ENCODE measurements around the gene HNRNPUL1.

HNRNPUL1 gene

GRCh38 chr19:41310033-41310831 is 46.1 kb downstream of the HNRNPUL1 start, which contains the start of gene CCDC97:
Gene CCDC97, plus strand, starts transcription at chr19:41310172. Its CDS starts 139 bp downstream, at chr19:41310311.
- Histone ChIP-seq H3K36me3 (replicated peaks in 1 of 2; ENCODE audit: control insufficient read depth in 2 of 2, insufficient read depth in 2 of 2, low read length in 2 of 2) (peaks cover 23 to 64% of the 10 kb centered on the region in 2 donors), H3K14ac (ENCODE audit: low read length) (no peak within 1 kb of the TSS), H2BK15ac (ENCODE audit: low read length) (no peak within 1 kb of the TSS), H3K9ac (ENCODE audit: low read depth, low read length, poor library complexity) (peak within 1 kb of the TSS; percentile 79), H4K91ac (ENCODE audit: low read depth, low read length, poor library complexity) (no peak within 1 kb of the TSS), H3K9me3 (replicated peaks in 1 of 2; ENCODE audit: control insufficient read depth in 2 of 2, insufficient read depth in 1 of 2, low read depth in 1 of 2, low read length in 2 of 2) (no peaks in the 10 kb centered on the region), H3K23ac (ENCODE audit: low read depth, low read length, poor library complexity) (peak within 1 kb of the TSS; percentile 81), H2BK120ac (ENCODE audit: low read depth, low read length) (no peak within 1 kb of the TSS), H3K27me3 (ENCODE audit: control insufficient read depth in 3 of 3, insufficient read depth in 3 of 3, low read depth in 1 of 3, low read length in 3 of 3) (no peaks in the 10 kb centered on the region), H2AK5ac (ENCODE audit: low read depth, low read length) (no peak within 1 kb of the TSS), H3K4me3 (ENCODE audit: low read length in 2 of 2) (peak within 1 kb of the TSS; percentile 54 to 82), H4K8ac (ENCODE audit: low read depth, low read length) (no peak within 1 kb of the TSS), H2BK5ac (ENCODE audit: low read length) (peak within 1 kb of the TSS; percentile 77), H3K18ac (ENCODE audit: low read length) (peak within 1 kb of the TSS; percentile 95), H3K27ac (replicated peaks; ENCODE audit: low read length) (peak within 1 kb of the TSS; percentile 87), H3K79me1 (ENCODE audit: low read depth, low read length) (peaks cover 2% of the 10 kb centered on the region), H3K4me2 (ENCODE audit: insufficient read depth, low read length, poor library complexity, severe bottlenecking) (peak within 1 kb of the TSS; percentile 60), H2AFZ (ENCODE audit: low read length) (peak within 1 kb of the TSS; percentile 93), H3K4me1 (ENCODE audit: control insufficient read depth in 2 of 2, insufficient read depth in 1 of 2, low read depth in 1 of 2, low read length in 2 of 2) (peaks cover 0 to 8% of the 10 kb centered on the region in 2 donors), H3K4ac (ENCODE audit: low read length) (no peak within 1 kb of the TSS), H2BK12ac (ENCODE audit: low read length) (no peak within 1 kb of the TSS)
- DNase-seq (ENCODE audit: low spot score) = peak; percentile 91
- no CpG with 5 or more reads among the region's 47 CpGs for WGBS, 2 donors (ENCODE audit: extremely low coverage in 2 of 2, insufficient read length in 2 of 2, insufficient replicate concordance in 1 of 2)

- H2BK120ac ChIP-seq (ENCODE audit: low read depth, low read length) = no peak overlapping the region
- no peak overlapping the region for H3K4ac ChIP-seq (ENCODE audit: low read length)
- peaks cover 16 to 64% of the 10 kb centered on the region in 2 donors for H3K36me3 ChIP-seq (replicated peaks in 1 of 2; ENCODE audit: control insufficient read depth in 2 of 2, insufficient read depth in 2 of 2, low read length in 2 of 2)
- no peak overlapping the region for H4K8ac ChIP-seq (ENCODE audit: low read depth, low read length)
- no peak overlapping the region for H4K91ac ChIP-seq (ENCODE audit: low read depth, low read length, poor library complexity)
- H2BK5ac ChIP-seq (ENCODE audit: low read length) = no peak overlapping the region
- H3K27ac ChIP-seq (replicated peaks; ENCODE audit: low read length) = no peak overlapping the region
- H3K9ac ChIP-seq (ENCODE audit: low read depth, low read length, poor library complexity) = no peak overlapping the region
- H3K9me3 ChIP-seq (replicated peaks in 1 of 2; ENCODE audit: control insufficient read depth in 2 of 2, insufficient read depth in 1 of 2, low read depth in 1 of 2, low read length in 2 of 2) = no peaks in the 10 kb centered on the region
- H3K4me1 ChIP-seq (ENCODE audit: control insufficient read depth in 2 of 2, insufficient read depth in 1 of 2, low read depth in 1 of 2, low read length in 2 of 2) = peaks cover 0 to 8% of the 10 kb centered on the region in 2 donors
- no peak for DNase-seq (ENCODE audit: low spot score)
- no peak overlapping the region for H3K18ac ChIP-seq (ENCODE audit: low read length)
- H3K4me3 ChIP-seq (ENCODE audit: low read length in 2 of 2) = peak overlapping the region in 1 of 2 donors; percentile 54
- no peak overlapping the region for H2BK15ac ChIP-seq (ENCODE audit: low read length)
- no peak overlapping the region for H2AK5ac ChIP-seq (ENCODE audit: low read depth, low read length)
- H2AFZ ChIP-seq (ENCODE audit: low read length) = no peak overlapping the region
- H3K27me3 ChIP-seq (ENCODE audit: control insufficient read depth in 3 of 3, insufficient read depth in 3 of 3, low read depth in 1 of 3, low read length in 3 of 3) = no peaks in the 10 kb centered on the region
- peaks cover 2% of the 10 kb centered on the region for H3K79me1 ChIP-seq (ENCODE audit: low read depth, low read length)
- no peak overlapping the region for H3K14ac ChIP-seq (ENCODE audit: low read length)
- H3K23ac ChIP-seq (ENCODE audit: low read depth, low read length, poor library complexity) = no peak overlapping the region
- H3K4me2 ChIP-seq (ENCODE audit: insufficient read depth, low read length, poor library complexity, severe bottlenecking) = no peak overlapping the region
- no peak overlapping the region for H2BK12ac ChIP-seq (ENCODE audit: low read length)
- no CpG with 5 or more reads among the region's 5 CpGs for WGBS, 2 donors (ENCODE audit: extremely low coverage in 2 of 2, insufficient read length in 2 of 2, insufficient replicate concordance in 1 of 2)
Observed at GRCh38 chr19:41311072-41311471, 46.9 kb downstream of the HNRNPUL1 start.

- peaks cover 0 to 5% of the 10 kb centered on the region in 2 donors for H3K9me3 ChIP-seq (replicated peaks in 1 of 2; ENCODE audit: control insufficient read depth in 2 of 2, insufficient read depth in 1 of 2, low read depth in 1 of 2, low read length in 2 of 2)
- no peak overlapping the region for H2BK15ac ChIP-seq (ENCODE audit: low read length)
- H3K27ac ChIP-seq (replicated peaks; ENCODE audit: low read length) = no peak overlapping the region
- H2BK5ac ChIP-seq (ENCODE audit: low read length) = no peak overlapping the region
- peaks cover 2% of the 10 kb centered on the region for H3K79me1 ChIP-seq (ENCODE audit: low read depth, low read length)
- peaks cover 16 to 64% of the 10 kb centered on the region in 2 donors for H3K36me3 ChIP-seq (replicated peaks in 1 of 2; ENCODE audit: control insufficient read depth in 2 of 2, insufficient read depth in 2 of 2, low read length in 2 of 2)
- H2AK5ac ChIP-seq (ENCODE audit: low read depth, low read length) = no peak overlapping the region
- H3K14ac ChIP-seq (ENCODE audit: low read length) = no peak overlapping the region
- no peak overlapping the region for H2BK12ac ChIP-seq (ENCODE audit: low read length)
- H2BK120ac ChIP-seq (ENCODE audit: low read depth, low read length) = no peak overlapping the region
- no peak overlapping the region for H4K91ac ChIP-seq (ENCODE audit: low read depth, low read length, poor library complexity)
- no peak overlapping the region for H3K4me3 ChIP-seq (ENCODE audit: low read length in 2 of 2)
- H3K4me1 ChIP-seq (ENCODE audit: control insufficient read depth in 2 of 2, insufficient read depth in 1 of 2, low read depth in 1 of 2, low read length in 2 of 2) = peaks cover 0 to 8% of the 10 kb centered on the region in 2 donors
- DNase-seq (ENCODE audit: low spot score) = no peak
- H3K4ac ChIP-seq (ENCODE audit: low read length) = no peak overlapping the region
- H2AFZ ChIP-seq (ENCODE audit: low read length) = no peak overlapping the region
- H3K23ac ChIP-seq (ENCODE audit: low read depth, low read length, poor library complexity) = no peak overlapping the region
- H3K4me2 ChIP-seq (ENCODE audit: insufficient read depth, low read length, poor library complexity, severe bottlenecking) = no peak overlapping the region
- no CpG with 5 or more reads among the region's 8 CpGs for WGBS, 2 donors (ENCODE audit: extremely low coverage in 2 of 2, insufficient read length in 2 of 2, insufficient replicate concordance in 1 of 2)
- H3K9ac ChIP-seq (ENCODE audit: low read depth, low read length, poor library complexity) = no peak overlapping the region
- no peak overlapping the region for H4K8ac ChIP-seq (ENCODE audit: low read depth, low read length)
- H3K27me3 ChIP-seq (ENCODE audit: control insufficient read depth in 3 of 3, insufficient read depth in 3 of 3, low read depth in 1 of 3, low read length in 3 of 3) = no peaks in the 10 kb centered on the region
- H3K18ac ChIP-seq (ENCODE audit: low read length) = no peak overlapping the region
Observed at GRCh38 chr19:41311613-41312012, 47.4 kb downstream of the HNRNPUL1 start.

DNA sequence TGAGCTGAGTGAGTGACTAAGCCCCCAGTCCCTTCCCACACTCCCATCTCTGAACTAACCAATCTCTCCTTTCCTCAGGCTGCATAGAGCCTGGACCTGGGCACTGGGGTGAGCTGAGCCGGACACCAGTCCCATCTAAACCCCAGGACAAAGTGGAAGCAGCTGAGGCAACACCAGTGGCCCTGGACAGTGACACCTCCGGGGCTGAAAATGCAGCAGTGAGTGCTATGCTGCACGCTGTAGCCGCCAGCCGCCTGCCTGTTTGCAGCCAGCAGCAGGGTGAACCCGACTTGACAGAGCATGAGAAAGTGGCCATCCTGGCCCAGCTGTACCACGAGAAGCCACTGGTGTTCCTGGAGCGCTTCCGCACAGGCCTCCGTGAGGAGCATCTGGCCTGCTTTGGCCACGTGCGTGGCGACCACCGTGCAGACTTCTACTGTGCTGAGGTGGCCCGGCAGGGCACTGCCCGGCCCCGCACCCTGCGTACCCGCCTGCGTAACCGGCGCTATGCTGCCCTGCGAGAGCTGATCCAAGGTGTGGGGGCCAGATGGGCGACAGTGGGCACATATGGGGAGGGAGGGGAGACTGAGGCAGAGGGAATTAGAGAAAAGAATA is 52.2 kb downstream of the HNRNPUL1 start:
- no peak for DNase-seq (ENCODE audit: low spot score)
- peaks cover 0 to 8% of the 10 kb centered on the region in 2 donors for H3K9me3 ChIP-seq (replicated peaks in 1 of 2; ENCODE audit: control insufficient read depth in 2 of 2, insufficient read depth in 1 of 2, low read depth in 1 of 2, low read length in 2 of 2)
- no peak overlapping the region for H4K8ac ChIP-seq (ENCODE audit: low read depth, low read length)
- H3K4me1 ChIP-seq (ENCODE audit: control insufficient read depth in 2 of 2, insufficient read depth in 1 of 2, low read depth in 1 of 2, low read length in 2 of 2) = peaks cover 1 to 3% of the 10 kb centered on the region in 2 donors
- no peaks in the 10 kb centered on the region for H3K79me1 ChIP-seq (ENCODE audit: low read depth, low read length)
- H3K4me2 ChIP-seq (ENCODE audit: insufficient read depth, low read length, poor library complexity, severe bottlenecking) = no peak overlapping the region
- peaks cover 35 to 90% of the 10 kb centered on the region in 2 donors for H3K36me3 ChIP-seq (replicated peaks in 1 of 2; ENCODE audit: control insufficient read depth in 2 of 2, insufficient read depth in 2 of 2, low read length in 2 of 2)
- H3K14ac ChIP-seq (ENCODE audit: low read length) = no peak overlapping the region
- H3K4me3 ChIP-seq (ENCODE audit: low read length in 2 of 2) = no peak overlapping the region
- H2BK120ac ChIP-seq (ENCODE audit: low read depth, low read length) = no peak overlapping the region
- no peak overlapping the region for H3K9ac ChIP-seq (ENCODE audit: low read depth, low read length, poor library complexity)
- H2BK12ac ChIP-seq (ENCODE audit: low read length) = no peak overlapping the region
- no peak overlapping the region for H2AK5ac ChIP-seq (ENCODE audit: low read depth, low read length)
- no peak overlapping the region for H3K18ac ChIP-seq (ENCODE audit: low read length)
- WGBS, 2 donors (ENCODE audit: extremely low coverage in 2 of 2, insufficient read length in 2 of 2, insufficient replicate concordance in 1 of 2) = no CpG with 5 or more reads among the region's 24 CpGs
- H2AFZ ChIP-seq (ENCODE audit: low read length) = no peak overlapping the region
- H3K23ac ChIP-seq (ENCODE audit: low read depth, low read length, poor library complexity) = no peak overlapping the region
- no peak overlapping the region for H3K4ac ChIP-seq (ENCODE audit: low read length)
- no peak overlapping the region for H2BK5ac ChIP-seq (ENCODE audit: low read length)
- no peak overlapping the region for H3K27ac ChIP-seq (replicated peaks; ENCODE audit: low read length)
- H4K91ac ChIP-seq (ENCODE audit: low read depth, low read length, poor library complexity) = no peak overlapping the region
- H3K27me3 ChIP-seq (ENCODE audit: control insufficient read depth in 3 of 3, insufficient read depth in 3 of 3, low read depth in 1 of 3, low read length in 3 of 3) = no peaks in the 10 kb centered on the region
- no peak overlapping the region for H2BK15ac ChIP-seq (ENCODE audit: low read length)

Data from neuronal stem cell (in vitro differentiated cells).